HCT116 (cell line): ENCODE data around the gene HIRA. TPM values are rescaled to one million over a fixed set of nuclear protein-coding genes. Genes with fewer than 3 reads are reported as not detected.

Experiments used
- ATAC-seq: fragments of 200-7000 bp; cut with Tn5 transposase; 2 replicates; pipeline ENCODE4 v1.9.1; 2020; ENCODE audit warnings: mild to moderate bottlenecking, moderate library complexity
- BruUV-seq: library from RNA; stranded (reverse); fragments of 400-500 nt; replicated peaks from 2 replicates; lab custom pipeline; 2021; lab: Mats Ljungman, UMichigan
- CTCF ChIA-PET: fragments of 300-600 bp; sonication (Branson Sonifier 250); formaldehyde crosslinking; loops from one replicate; lab custom pipeline; 2021; ENCODE audit warnings: antibody characterized with exemption; lab: Charles Lee
- POLR2A ChIA-PET: fragments of 300-600, 350-600 bp; sonication (Branson Sonifier 250); formaldehyde crosslinking; loops from one replicate; lab custom pipeline; 2021; ENCODE audit warnings: antibody characterized with exemption; lab: Charles Lee
- RAD21 ChIA-PET, 2 experiments: fragments of 300-600 bp; sonication (Branson Sonifier 250); formaldehyde crosslinking; loops; one replicate each; lab custom pipeline; 2023; ENCODE audit warnings: low total read pairs in 2 of 2; ENCODE audit not compliant: uncharacterized antibody in 2 of 2, unreplicated experiment in 2 of 2, low non-redundant PET in 1 of 2; lab: Charles Lee
- DNase-seq: peaks from one replicate; pipeline ENCODE4 v3.0.0-alpha.2; 2010; ENCODE audit warnings: low read depth, low spot score
- H2AFZ ChIP-seq: fragments of 200-600 bp; shearing (Covaris generic), sonication (generic); 2 replicates; pipeline ENCODE4 v1.6.1; 2017; ENCODE audit warnings: low read depth, mixed run types, mixed read lengths, antibody characterized with exemption, low read length; ENCODE audit not compliant: poor library complexity, severe bottlenecking
- H3K27ac ChIP-seq: 2 replicates; pipeline ENCODE4 v1.5.1; 2012; ENCODE audit warnings: low read depth, low read length
- H3K27me3 ChIP-seq: fragments of 200-600 bp; sonication (generic); 2 replicates; pipeline ENCODE4 v1.6.1; 2016; ENCODE audit warnings: mixed run types, low read length, mixed read lengths; ENCODE audit not compliant: insufficient read depth
- H3K36me3 ChIP-seq, 2 experiments: fragments of 200-500 bp in 1 of 2; fragments of 200-600 bp in 1 of 2; sonication (Bioruptor generic) in 1 of 2; sonication (generic) in 1 of 2; 2 replicates each; pipeline versions ENCODE4 v1.5.1 to v1.6.1; 2014 to 2016; ENCODE audit warnings: low read length in 2 of 2, inconsistent platforms in 1 of 2, mixed read lengths in 1 of 2, mixed run types in 1 of 2; ENCODE audit not compliant: insufficient read depth in 2 of 2, control insufficient read depth in 1 of 2
- H3K4me1 ChIP-seq, 2 experiments: fragments of 200-600 bp in 1 of 2; sonication (generic) in 1 of 2; 2 replicates each; pipeline versions ENCODE4 v1.5.1 to v1.6.1; 2012 to 2017; ENCODE audit warnings: low read length in 2 of 2, inconsistent platforms in 1 of 2, mild to moderate bottlenecking in 1 of 2, mixed read lengths in 1 of 2, mixed run types in 1 of 2, moderate library complexity in 1 of 2; ENCODE audit not compliant: insufficient read depth in 2 of 2, control insufficient read depth in 1 of 2
- H3K4me2 ChIP-seq: fragments of 200-600 bp; sonication (generic); 2 replicates; pipeline ENCODE4 v1.6.1; 2017; ENCODE audit warnings: mixed run types, low read length, mixed read lengths
- H3K4me3 ChIP-seq, 2 experiments: fragments of 200-600 bp in 1 of 2; sonication (generic) in 1 of 2; replicated peaks in 1 of 2; 2 replicates each; pipeline ENCODE4 v1.5.1; 2011 to 2016; ENCODE audit warnings: low read length in 2 of 2, control low read depth in 1 of 2, low read depth in 1 of 2, mild to moderate bottlenecking in 1 of 2, mixed read lengths in 1 of 2, mixed run types in 1 of 2
- H3K79me2 ChIP-seq: fragments of 200-600 bp; sonication (generic); 2 replicates; pipeline ENCODE4 v1.6.1; 2017; ENCODE audit warnings: mild to moderate bottlenecking, mixed run types, low read length, moderate library complexity, mixed read lengths; ENCODE audit not compliant: insufficient read depth
- H3K9ac ChIP-seq: fragments of 200-600 bp; sonication (generic); 2 replicates; pipeline ENCODE4 v1.6.1; 2016; ENCODE audit warnings: low read length, mixed read lengths
- H3K9me2 ChIP-seq: fragments of 200-600 bp; sonication (generic), shearing (Covaris generic); 2 replicates; pipeline ENCODE4 v1.6.1; 2017; ENCODE audit warnings: mixed run types, mild to moderate bottlenecking, moderate library complexity; ENCODE audit not compliant: insufficient read depth
- H3K9me3 ChIP-seq, 2 experiments: fragments of 200-500 bp in 1 of 2; fragments of 200-600 bp in 1 of 2; sonication (Bioruptor generic) in 1 of 2; sonication (generic) in 1 of 2; 2 replicates each; pipeline ENCODE4 v1.6.1; 2014 to 2017; ENCODE audit warnings: low read length in 2 of 2, mixed read lengths in 2 of 2, inconsistent platforms in 1 of 2, low read depth in 1 of 2, mild to moderate bottlenecking in 1 of 2, mixed run types in 1 of 2, moderate library complexity in 1 of 2; ENCODE audit not compliant: control insufficient read depth in 1 of 2, insufficient read depth in 1 of 2
- H4K20me1 ChIP-seq: fragments of 200-600 bp; sonication (generic), shearing (Covaris generic); 2 replicates; pipeline ENCODE4 v1.6.1; 2017; ENCODE audit warnings: mixed run types, mild to moderate bottlenecking, moderate library complexity; ENCODE audit not compliant: insufficient read depth
- CBX3 ChIP-seq: IDR thresholded peaks from 2 replicates; pipeline ENCODE4 v1.6.1; 2012; ENCODE audit warnings: low read depth
- FOSL1 ChIP-seq: IDR thresholded peaks from 2 replicates; pipeline ENCODE4 v1.6.1; 2012; ENCODE audit warnings: low read depth
- JUND ChIP-seq: IDR thresholded peaks from 2 replicates; pipeline ENCODE4 v1.6.1; 2012
- RAD21 ChIP-seq: IDR thresholded peaks from 2 replicates; pipeline ENCODE4 v1.6.1; 2012; ENCODE audit warnings: low read depth, mild to moderate bottlenecking
- SIN3A ChIP-seq: IDR thresholded peaks from 2 replicates; pipeline ENCODE4 v1.6.1; 2012; ENCODE audit warnings: low read depth
- TCF7L2 ChIP-seq: IDR thresholded peaks from 2 replicates; pipeline ENCODE4 v1.7.0; 2011; ENCODE audit warnings: borderline replicate concordance, inconsistent platforms; ENCODE audit not compliant: insufficient read depth, insufficient read length; ENCODE audit errors: extremely low read depth
- YY1 ChIP-seq: IDR thresholded peaks from 2 replicates; pipeline ENCODE4 v1.6.1; 2011; ENCODE audit warnings: low read length, low read depth, moderate library complexity, mild to moderate bottlenecking; ENCODE audit not compliant: insufficient replicate concordance; ENCODE audit errors: extremely low read depth
- intact Hi-C: fragments of 100-400 bp; cut with micrococcal nuclease; formaldehyde crosslinking; loops from 2 replicates; pipeline ENCODE4 v1.10.0; 2022
- total RNA-seq: library from RNA; stranded (reverse); gene quantifications from one replicate; pipeline ENCODE4 v1.2.1, GENCODE V29; 2021; ENCODE audit not compliant: unreplicated experiment
- TF ChIP-seq, protein P1 (sequence below): IDR thresholded peaks from 2 replicates; pipeline ENCODE4 v1.6.1; 2011; ENCODE audit warnings: mild to moderate bottlenecking, low read length, moderate library complexity; ENCODE audit not compliant: insufficient replicate concordance; ENCODE audit errors: extremely low read depth
- TF ChIP-seq, protein P2 (sequence below): IDR thresholded peaks from 2 replicates; pipeline ENCODE4 v1.6.1; 2012

The HIRA gene
- total RNA-seq, 1 experiment from 2014 or later, result 30.6 TPM

GRCh38 chr22:19374410-19374809 is 57.1 kb downstream of the HIRA start (continued):
- no peak for TF ChIP-seq YY1
- TF ChIP-seq FOSL1, result no peak
- TF ChIP-seq RAD21, result no peak
- TF ChIP-seq JUND, result no peak

GRCh38 chr22:19373450-19373849 is 58.1 kb downstream of the HIRA start:
- Histone ChIP-seq H3K27ac (no peak overlapping the region), H3K4me3 (no peak overlapping the region), H2AFZ (no peak overlapping the region), H3K4me1 (no peaks in the 10 kb centered on the region), H4K20me1 (no peaks in the 10 kb centered on the region), H3K9ac (no peak overlapping the region), H3K4me2 (no peak overlapping the region), H3K27me3 (no peaks in the 10 kb centered on the region), H3K9me3 (no peaks in the 10 kb centered on the region), H3K36me3 (peaks cover 36 to 50% of the 10 kb centered on the region in 2 experiments), H3K9me2 (no peaks in the 10 kb centered on the region), H3K79me2 (no peaks in the 10 kb centered on the region)
- no peak for TF ChIP-seq CBX3
- TF ChIP-seq, protein P1, sequence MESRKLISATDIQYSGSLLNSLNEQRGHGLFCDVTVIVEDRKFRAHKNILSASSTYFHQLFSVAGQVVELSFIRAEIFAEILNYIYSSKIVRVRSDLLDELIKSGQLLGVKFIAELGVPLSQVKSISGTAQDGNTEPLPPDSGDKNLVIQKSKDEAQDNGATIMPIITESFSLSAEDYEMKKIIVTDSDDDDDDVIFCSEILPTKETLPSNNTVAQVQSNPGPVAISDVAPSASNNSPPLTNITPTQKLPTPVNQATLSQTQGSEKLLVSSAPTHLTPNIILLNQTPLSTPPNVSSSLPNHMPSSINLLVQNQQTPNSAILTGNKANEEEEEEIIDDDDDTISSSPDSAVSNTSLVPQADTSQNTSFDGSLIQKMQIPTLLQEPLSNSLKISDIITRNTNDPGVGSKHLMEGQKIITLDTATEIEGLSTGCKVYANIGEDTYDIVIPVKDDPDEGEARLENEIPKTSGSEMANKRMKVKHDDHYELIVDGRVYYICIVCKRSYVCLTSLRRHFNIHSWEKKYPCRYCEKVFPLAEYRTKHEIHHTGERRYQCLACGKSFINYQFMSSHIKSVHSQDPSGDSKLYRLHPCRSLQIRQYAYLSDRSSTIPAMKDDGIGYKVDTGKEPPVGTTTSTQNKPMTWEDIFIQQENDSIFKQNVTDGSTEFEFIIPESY, result no peak
- no peak for TF ChIP-seq SIN3A
- TF ChIP-seq, protein P2, sequence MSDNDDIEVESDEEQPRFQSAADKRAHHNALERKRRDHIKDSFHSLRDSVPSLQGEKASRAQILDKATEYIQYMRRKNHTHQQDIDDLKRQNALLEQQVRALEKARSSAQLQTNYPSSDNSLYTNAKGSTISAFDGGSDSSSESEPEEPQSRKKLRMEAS, result no peak
- TF ChIP-seq TCF7L2, result no peak
- ATAC-seq, result no peak
- ChIA-PET POLR2A (no interaction called here), CTCF (no interaction called here), RAD21 (no interaction called here)
- intact Hi-C loops, result no loop called here
- no peak for DNase-seq
- BruUV-seq, result no TSS peak
